Measurements from ENCODE around the gene CTSD.

DNA sequence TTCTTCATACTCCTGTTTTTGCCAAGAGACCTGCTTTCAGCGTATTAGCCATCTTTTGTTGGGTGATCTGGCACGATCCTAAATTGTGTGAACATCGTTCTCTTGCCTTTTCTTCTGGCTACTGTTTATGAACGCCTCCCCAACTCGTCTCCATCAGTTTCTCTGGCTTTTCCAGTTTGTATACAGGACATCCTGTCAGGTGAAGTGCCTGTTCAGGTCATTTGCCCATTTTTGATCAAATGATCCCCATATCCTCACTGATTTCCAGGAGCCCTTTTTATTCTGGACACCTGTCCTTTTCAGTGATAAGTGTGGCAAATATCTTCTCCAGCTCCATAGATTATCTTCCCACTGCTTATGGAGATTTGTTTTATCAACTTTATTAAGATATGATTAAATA is 48.5 kb upstream of the CTSD start:
- TF ChIP-seq EP300 (IDR thresholded peaks at IDR 0.05) (no peak), CEBPB (IDR thresholded peaks at IDR 0.05) (no peak), CTCF (IDR thresholded peaks at IDR 0.05) (no peak), POLR2A (IDR thresholded peaks at IDR 0.05; ENCODE audit: low read length) (no peak), SMC3 (IDR thresholded peaks at IDR 0.05) (no peak)
- TF ChIP-seq, protein P1, sequence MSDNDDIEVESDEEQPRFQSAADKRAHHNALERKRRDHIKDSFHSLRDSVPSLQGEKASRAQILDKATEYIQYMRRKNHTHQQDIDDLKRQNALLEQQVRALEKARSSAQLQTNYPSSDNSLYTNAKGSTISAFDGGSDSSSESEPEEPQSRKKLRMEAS (IDR thresholded peaks at IDR 0.05), result no peak

Measured in A549 (cell line).